Liver (tissue), 3 donors: ENCODE measurements around the gene PTHLH.

Experiments
- ATF3 ChIP-seq: IDR thresholded peaks from 2 replicates; pipeline ENCODE4 v1.6.1; 2016; ENCODE audit warnings: antibody characterized with exemption
- EGR1 ChIP-seq, 2 donors: IDR thresholded peaks; 2 replicates each; pipeline ENCODE4 v1.6.1; 2016 to 2018; ENCODE audit warnings: antibody characterized with exemption in 2 of 2, low read depth in 2 of 2
- FOXA1 ChIP-seq: IDR thresholded peaks from 2 replicates; pipeline ENCODE4 v1.6.1; 2016; ENCODE audit warnings: antibody characterized with exemption
- GABPA ChIP-seq, 2 donors: IDR thresholded peaks in 1 of 2; conservative IDR thresholded peaks in 1 of 2; 2 replicates each; pipeline ENCODE4 v1.6.1; 2016; ENCODE audit warnings: antibody characterized with exemption in 2 of 2, mild to moderate bottlenecking in 1 of 2, moderate library complexity in 1 of 2
- HNF4A ChIP-seq, 2 donors: conservative IDR thresholded peaks; 2 replicates each; pipeline ENCODE4 v1.6.1; 2016; ENCODE audit warnings: antibody characterized with exemption in 2 of 2, mild to moderate bottlenecking in 2 of 2
- RAD21 ChIP-seq, 2 donors: IDR thresholded peaks; 2 replicates each; pipeline ENCODE4 v1.6.1; 2016; ENCODE audit warnings: antibody characterized with exemption in 2 of 2, mild to moderate bottlenecking in 2 of 2
- RXRA ChIP-seq, 2 donors: IDR thresholded peaks; 2 replicates each; pipeline ENCODE4 v1.6.1; 2017 to 2018; ENCODE audit warnings: antibody characterized with exemption in 2 of 2, mild to moderate bottlenecking in 1 of 2
- SP1 ChIP-seq: IDR thresholded peaks from 2 replicates; pipeline ENCODE4 v1.6.1; 2018; ENCODE audit warnings: antibody characterized with exemption, mild to moderate bottlenecking
- TF ChIP-seq, protein P1 (sequence below): fragments of 150-350 bp; IDR thresholded peaks from 2 replicates; pipeline ENCODE4 v1.5.1; 2017; ENCODE audit warnings: improper control_type of control experiment, low read depth, low read length; ENCODE audit not compliant: missing input control
- TF ChIP-seq, protein P2 (sequence below): IDR thresholded peaks from 2 replicates; pipeline ENCODE4 v1.6.1; 2016; ENCODE audit warnings: antibody characterized with exemption
- TF ChIP-seq, protein P3 (sequence below): IDR thresholded peaks from 2 replicates; pipeline ENCODE4 v1.6.1; 2016; ENCODE audit warnings: antibody characterized with exemption, mild to moderate bottlenecking
- TF ChIP-seq, protein P4 (sequence below): IDR thresholded peaks from 2 replicates; pipeline ENCODE4 v1.6.1; 2016; ENCODE audit warnings: antibody characterized with exemption
- donor health status: healthy.
- donor health status: healthy.

DNA sequence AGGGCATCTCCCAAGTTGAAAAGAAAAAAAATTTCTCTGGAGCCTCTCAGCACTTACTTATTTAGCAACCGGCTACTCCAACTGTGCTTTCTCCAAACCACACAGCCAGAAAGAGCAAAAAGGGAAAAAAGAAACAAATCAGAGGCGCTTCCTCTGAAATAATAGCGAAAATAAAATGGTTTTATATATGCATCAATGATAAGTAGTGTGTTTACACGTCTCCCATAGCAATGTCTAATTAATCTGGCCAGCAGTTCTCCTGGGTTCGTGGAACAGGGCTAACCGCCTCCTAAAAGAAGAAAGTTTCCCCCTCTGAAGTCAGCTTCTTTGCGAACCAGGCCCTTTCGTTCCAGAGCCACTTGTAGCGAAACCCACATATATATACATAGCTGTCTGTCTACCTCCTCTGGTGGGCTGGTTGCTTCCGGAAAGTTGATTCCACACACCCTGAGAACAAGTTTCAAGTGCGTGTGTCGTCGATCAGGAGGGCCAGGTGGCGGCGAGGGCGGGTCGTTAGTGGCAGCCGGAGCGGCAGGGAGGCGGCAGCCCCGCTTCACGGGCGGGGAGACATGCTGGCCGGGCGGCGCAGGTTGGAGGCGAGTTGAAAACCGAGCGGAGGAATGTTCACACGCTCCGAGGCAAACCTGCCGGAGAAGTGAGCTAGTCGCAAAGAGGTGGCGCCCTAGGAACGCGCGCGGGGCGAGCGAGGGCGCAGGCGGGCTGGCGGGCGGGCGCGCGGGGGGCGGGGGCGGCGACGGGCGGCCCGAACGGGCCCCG lies 2.7 kb downstream of the PTHLH start:
- TF ChIP-seq, protein P1, sequence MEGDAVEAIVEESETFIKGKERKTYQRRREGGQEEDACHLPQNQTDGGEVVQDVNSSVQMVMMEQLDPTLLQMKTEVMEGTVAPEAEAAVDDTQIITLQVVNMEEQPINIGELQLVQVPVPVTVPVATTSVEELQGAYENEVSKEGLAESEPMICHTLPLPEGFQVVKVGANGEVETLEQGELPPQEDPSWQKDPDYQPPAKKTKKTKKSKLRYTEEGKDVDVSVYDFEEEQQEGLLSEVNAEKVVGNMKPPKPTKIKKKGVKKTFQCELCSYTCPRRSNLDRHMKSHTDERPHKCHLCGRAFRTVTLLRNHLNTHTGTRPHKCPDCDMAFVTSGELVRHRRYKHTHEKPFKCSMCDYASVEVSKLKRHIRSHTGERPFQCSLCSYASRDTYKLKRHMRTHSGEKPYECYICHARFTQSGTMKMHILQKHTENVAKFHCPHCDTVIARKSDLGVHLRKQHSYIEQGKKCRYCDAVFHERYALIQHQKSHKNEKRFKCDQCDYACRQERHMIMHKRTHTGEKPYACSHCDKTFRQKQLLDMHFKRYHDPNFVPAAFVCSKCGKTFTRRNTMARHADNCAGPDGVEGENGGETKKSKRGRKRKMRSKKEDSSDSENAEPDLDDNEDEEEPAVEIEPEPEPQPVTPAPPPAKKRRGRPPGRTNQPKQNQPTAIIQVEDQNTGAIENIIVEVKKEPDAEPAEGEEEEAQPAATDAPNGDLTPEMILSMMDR, result no peak
- TF ChIP-seq ATF3 (no peak), EGR1 (IDR thresholded peaks at IDR 0.05; ENCODE audit: low read depth in 2 of 2) (no peak), SP1 (no peak), RAD21 (IDR thresholded peaks at IDR 0.05) (peak in 1 of 2 donors; percentile 15), RXRA (IDR thresholded peaks at IDR 0.05) (no peak), GABPA (IDR thresholded peaks at IDR 0.05 in 1 of 2, conservative IDR thresholded peaks at IDR 0.05 in 1 of 2) (no peak), FOXA1 (no peak), HNF4A (conservative IDR thresholded peaks at IDR 0.05) (no peak)
- TF ChIP-seq, protein P2, sequence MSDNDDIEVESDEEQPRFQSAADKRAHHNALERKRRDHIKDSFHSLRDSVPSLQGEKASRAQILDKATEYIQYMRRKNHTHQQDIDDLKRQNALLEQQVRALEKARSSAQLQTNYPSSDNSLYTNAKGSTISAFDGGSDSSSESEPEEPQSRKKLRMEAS, result no peak
- TF ChIP-seq, protein P3, sequence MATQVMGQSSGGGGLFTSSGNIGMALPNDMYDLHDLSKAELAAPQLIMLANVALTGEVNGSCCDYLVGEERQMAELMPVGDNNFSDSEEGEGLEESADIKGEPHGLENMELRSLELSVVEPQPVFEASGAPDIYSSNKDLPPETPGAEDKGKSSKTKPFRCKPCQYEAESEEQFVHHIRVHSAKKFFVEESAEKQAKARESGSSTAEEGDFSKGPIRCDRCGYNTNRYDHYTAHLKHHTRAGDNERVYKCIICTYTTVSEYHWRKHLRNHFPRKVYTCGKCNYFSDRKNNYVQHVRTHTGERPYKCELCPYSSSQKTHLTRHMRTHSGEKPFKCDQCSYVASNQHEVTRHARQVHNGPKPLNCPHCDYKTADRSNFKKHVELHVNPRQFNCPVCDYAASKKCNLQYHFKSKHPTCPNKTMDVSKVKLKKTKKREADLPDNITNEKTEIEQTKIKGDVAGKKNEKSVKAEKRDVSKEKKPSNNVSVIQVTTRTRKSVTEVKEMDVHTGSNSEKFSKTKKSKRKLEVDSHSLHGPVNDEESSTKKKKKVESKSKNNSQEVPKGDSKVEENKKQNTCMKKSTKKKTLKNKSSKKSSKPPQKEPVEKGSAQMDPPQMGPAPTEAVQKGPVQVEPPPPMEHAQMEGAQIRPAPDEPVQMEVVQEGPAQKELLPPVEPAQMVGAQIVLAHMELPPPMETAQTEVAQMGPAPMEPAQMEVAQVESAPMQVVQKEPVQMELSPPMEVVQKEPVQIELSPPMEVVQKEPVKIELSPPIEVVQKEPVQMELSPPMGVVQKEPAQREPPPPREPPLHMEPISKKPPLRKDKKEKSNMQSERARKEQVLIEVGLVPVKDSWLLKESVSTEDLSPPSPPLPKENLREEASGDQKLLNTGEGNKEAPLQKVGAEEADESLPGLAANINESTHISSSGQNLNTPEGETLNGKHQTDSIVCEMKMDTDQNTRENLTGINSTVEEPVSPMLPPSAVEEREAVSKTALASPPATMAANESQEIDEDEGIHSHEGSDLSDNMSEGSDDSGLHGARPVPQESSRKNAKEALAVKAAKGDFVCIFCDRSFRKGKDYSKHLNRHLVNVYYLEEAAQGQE, result no peak
- TF ChIP-seq, protein P4, sequence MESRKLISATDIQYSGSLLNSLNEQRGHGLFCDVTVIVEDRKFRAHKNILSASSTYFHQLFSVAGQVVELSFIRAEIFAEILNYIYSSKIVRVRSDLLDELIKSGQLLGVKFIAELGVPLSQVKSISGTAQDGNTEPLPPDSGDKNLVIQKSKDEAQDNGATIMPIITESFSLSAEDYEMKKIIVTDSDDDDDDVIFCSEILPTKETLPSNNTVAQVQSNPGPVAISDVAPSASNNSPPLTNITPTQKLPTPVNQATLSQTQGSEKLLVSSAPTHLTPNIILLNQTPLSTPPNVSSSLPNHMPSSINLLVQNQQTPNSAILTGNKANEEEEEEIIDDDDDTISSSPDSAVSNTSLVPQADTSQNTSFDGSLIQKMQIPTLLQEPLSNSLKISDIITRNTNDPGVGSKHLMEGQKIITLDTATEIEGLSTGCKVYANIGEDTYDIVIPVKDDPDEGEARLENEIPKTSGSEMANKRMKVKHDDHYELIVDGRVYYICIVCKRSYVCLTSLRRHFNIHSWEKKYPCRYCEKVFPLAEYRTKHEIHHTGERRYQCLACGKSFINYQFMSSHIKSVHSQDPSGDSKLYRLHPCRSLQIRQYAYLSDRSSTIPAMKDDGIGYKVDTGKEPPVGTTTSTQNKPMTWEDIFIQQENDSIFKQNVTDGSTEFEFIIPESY, result no peak
